Prostate gland (tissue), 2 donors: ENCODE results near the gene ZDHHC20. TPM values are rescaled to one million over a fixed set of nuclear protein-coding genes. Genes with fewer than 3 reads are reported as not detected.
"Not testable (repeated sequence)": the region's sequence is repeated elsewhere in the genome, so short reads cannot be mapped to it uniquely, and the experiment has no call there.

Experiments
- DNase-seq: peaks from one replicate; pipeline ENCODE4 v3.0.0-alpha.2; 2019; ENCODE audit warnings: low spot score
- H3K27ac ChIP-seq, 2 donors: fragments of 200-600 bp; sonication (generic); 2 replicates each; pipeline ENCODE4 v1.5.1; 2017 to 2019
- H3K27me3 ChIP-seq: fragments of 200-600 bp; sonication (generic); replicated peaks from 2 replicates; pipeline ENCODE4 v1.5.1; 2019; ENCODE audit not compliant: insufficient read depth
- H3K36me3 ChIP-seq, 2 donors: fragments of 200-600 bp; sonication (generic); 1 replicate in 1 of 2; 2 replicates in 1 of 2; pipeline versions ENCODE4 v1.5.1 to v1.8.1; 2017 to 2019
- H3K4me1 ChIP-seq: fragments of 200-600 bp; sonication (generic); replicated peaks from 2 replicates; pipeline ENCODE4 v1.5.1; 2019
- H3K4me3 ChIP-seq, 2 donors: fragments of 200-600 bp; sonication (generic); 2 replicates each; pipeline ENCODE4 v1.5.1; 2017 to 2019
- H3K9me3 ChIP-seq: fragments of 200-600 bp; sonication (generic); 2 replicates; pipeline ENCODE4 v1.5.1; 2017
- POLR2A ChIP-seq: fragments of 450-650 bp; IDR thresholded peaks from one replicate; pipeline ENCODE4 v1.6.1; 2016; ENCODE audit warnings: antibody characterized with exemption, mild to moderate bottlenecking
- POLR2AphosphoS5 ChIP-seq: sonication (generic); formaldehyde crosslinking; IDR thresholded peaks from one replicate; pipeline ENCODE4 v1.6.1; 2017; ENCODE audit warnings: antibody characterized with exemption
- WGBS: methylation state at CpG from one replicate; pipeline ENCODE4 v1.1.5; 2018; 5-methylcytosine and 5-hydroxymethylcytosine counted together
- intact Hi-C: fragments of 100-400 bp; cut with DNase I; formaldehyde crosslinking; loops from one replicate; pipeline ENCODE4 v1.14.2; 2022
- total RNA-seq, 2 donors: library from RNA; depleted of rRNA; stranded (reverse); fragments of >200 nt; gene quantifications; one replicate each; pipeline ENCODE4 v1.1.0, GENCODE V29; 2016
- TF ChIP-seq, protein P1 (sequence below), 4 experiments: fragments of 200-600 bp in 2 of 4; fragments of 450-650 bp in 2 of 4; sonication (generic) in 2 of 4; IDR thresholded peaks; 1 replicate in 3 of 4; 2 replicates in 1 of 4; pipeline ENCODE4 v1.5.1; 2016 to 2019; ENCODE audit warnings: antibody characterized with exemption in 4 of 4, mild to moderate bottlenecking in 2 of 4, moderate library complexity in 2 of 4

The ZDHHC20 gene
- total RNA-seq, 2 donors from 2014 or later, result 50.4 to 77.1 TPM

DNA sequence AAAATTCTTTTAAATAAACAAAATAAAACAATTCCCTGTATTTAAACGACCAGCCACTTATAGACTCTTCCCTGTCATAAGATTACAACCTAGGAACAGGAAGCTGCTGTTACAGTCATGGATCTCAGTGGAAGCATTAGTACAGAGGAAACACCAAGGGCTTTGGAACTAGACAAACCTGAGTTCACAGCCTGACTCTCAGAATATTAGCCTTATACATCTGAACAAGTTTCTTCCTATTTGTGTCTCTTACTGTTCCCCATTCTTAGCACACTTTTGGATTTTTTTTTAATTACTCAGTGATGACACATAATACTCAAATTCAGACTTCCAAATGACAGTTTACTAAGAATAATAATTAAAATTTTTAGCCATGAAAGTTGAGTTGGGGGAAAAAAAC lies 46.1 kb downstream of the ZDHHC20 start:
- no peak overlapping the region for H3K4me3 ChIP-seq
- no peaks in the 10 kb centered on the region for H3K4me1 ChIP-seq
- WGBS, result 64% methylated on average over 1 of the region's 1 CpG
- TF ChIP-seq POLR2AphosphoS5 (no peak), POLR2A (no peak)
- TF ChIP-seq, protein P1, sequence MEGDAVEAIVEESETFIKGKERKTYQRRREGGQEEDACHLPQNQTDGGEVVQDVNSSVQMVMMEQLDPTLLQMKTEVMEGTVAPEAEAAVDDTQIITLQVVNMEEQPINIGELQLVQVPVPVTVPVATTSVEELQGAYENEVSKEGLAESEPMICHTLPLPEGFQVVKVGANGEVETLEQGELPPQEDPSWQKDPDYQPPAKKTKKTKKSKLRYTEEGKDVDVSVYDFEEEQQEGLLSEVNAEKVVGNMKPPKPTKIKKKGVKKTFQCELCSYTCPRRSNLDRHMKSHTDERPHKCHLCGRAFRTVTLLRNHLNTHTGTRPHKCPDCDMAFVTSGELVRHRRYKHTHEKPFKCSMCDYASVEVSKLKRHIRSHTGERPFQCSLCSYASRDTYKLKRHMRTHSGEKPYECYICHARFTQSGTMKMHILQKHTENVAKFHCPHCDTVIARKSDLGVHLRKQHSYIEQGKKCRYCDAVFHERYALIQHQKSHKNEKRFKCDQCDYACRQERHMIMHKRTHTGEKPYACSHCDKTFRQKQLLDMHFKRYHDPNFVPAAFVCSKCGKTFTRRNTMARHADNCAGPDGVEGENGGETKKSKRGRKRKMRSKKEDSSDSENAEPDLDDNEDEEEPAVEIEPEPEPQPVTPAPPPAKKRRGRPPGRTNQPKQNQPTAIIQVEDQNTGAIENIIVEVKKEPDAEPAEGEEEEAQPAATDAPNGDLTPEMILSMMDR (IDR thresholded peaks at IDR 0.05), result no peak
- intact Hi-C loops, result no loop called here
- H3K36me3 ChIP-seq, result peaks cover 0 to 9% of the 10 kb centered on the region in 2 donors
- H3K27ac ChIP-seq, result no peak overlapping the region
- no peaks in the 10 kb centered on the region for H3K9me3 ChIP-seq
- no peak for DNase-seq
- H3K27me3 ChIP-seq, result no peaks in the 10 kb centered on the region

DNA sequence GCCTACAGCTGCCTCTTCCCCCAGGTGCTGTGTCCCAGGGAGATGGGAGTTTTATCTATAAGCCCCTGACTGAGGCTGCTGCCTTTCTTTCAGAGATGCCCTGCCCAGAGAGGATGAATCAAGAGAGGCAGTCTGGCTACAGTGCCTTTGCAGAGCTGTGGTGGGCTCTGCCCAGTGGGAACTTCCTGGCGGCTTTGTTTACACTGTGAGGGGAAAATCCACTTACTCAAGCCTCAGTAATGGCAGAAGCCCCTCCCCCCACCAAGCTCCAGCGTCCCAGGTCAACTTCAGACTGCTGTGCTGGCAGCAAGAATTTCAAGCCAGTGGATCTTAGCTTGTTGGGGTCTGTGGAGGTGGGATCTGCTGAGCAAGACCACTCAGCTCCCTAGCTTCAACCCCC lies 48.6 kb downstream of the ZDHHC20 start:
- intact Hi-C loops, H3K27me3 ChIP-seq, DNase-seq, H3K9me3 ChIP-seq, H3K36me3 ChIP-seq, H3K4me1 ChIP-seq, H3K4me3 ChIP-seq, H3K27ac ChIP-seq: not testable (repeated sequence)
- WGBS, result 64% methylated on average over 2 of the region's 2 CpGs

DNA sequence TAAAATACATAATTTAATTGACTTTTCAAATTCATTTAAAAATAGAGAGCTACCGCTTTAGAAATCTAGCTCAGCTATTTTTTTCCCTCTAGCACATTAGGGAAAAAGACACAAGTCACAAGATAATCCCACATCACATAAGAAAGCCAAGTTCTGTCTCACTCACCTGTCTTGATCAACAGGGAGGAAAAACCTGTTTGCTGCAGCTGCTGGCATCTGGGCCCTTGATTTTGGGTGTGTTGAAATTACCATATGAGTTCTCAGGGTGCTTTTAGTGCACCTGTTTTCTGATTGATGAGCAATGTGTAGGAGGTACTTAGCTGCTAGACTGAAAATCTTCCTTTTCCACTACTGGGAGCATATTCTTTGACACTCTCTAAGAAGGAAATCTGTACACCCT lies 53.8 kb downstream of the ZDHHC20 start:
- Histone ChIP-seq H3K27ac (no peak overlapping the region), H3K9me3 (no peaks in the 10 kb centered on the region), H3K27me3 (no peaks in the 10 kb centered on the region), H3K36me3 (no peaks in the 10 kb centered on the region), H3K4me3 (no peak overlapping the region), H3K4me1 (no peaks in the 10 kb centered on the region)
- TF ChIP-seq, protein P1 (IDR thresholded peaks at IDR 0.05), result no peak
- TF ChIP-seq POLR2AphosphoS5, result no peak
- no peak for TF ChIP-seq POLR2A
- WGBS, result 95% methylated on average over 1 of the region's 1 CpG
- intact Hi-C loops, result no loop called here
- DNase-seq, result no peak

DNA sequence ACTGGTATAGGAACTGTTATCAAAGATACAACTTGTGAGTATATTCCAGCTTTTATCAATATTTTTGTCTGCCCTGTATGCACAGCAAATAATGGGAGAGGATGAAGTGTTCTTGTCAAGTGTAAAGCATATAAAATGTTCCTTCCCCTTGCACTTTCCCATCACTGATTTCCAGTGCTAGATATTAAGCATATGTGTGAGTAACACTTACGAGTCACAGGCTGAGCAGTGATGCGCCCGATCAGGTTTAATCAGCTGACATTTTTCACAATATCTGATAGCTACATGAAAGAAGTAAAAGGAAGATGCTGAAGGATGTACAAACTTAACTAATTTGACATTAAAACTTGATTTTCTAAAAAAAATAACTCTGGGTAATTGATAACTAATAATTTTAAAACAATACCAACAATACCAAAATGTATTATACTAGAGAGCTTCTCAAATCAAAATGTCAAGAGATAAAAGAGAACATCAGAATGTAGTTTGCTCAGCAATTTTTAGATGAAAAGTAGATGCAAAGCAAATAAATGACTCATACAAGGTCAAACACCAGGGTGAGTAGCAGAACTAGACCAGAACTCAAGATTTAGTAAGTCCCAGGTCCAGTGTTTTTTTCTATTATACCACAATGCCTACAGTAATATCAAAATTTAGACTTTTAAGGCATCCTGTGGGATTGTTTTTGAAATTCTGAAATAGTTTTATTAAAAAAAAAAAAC lies 56.4 kb downstream of the ZDHHC20 start:
- intact Hi-C loops, result no loop called here
- H3K9me3 ChIP-seq, result no peaks in the 10 kb centered on the region

DNA sequence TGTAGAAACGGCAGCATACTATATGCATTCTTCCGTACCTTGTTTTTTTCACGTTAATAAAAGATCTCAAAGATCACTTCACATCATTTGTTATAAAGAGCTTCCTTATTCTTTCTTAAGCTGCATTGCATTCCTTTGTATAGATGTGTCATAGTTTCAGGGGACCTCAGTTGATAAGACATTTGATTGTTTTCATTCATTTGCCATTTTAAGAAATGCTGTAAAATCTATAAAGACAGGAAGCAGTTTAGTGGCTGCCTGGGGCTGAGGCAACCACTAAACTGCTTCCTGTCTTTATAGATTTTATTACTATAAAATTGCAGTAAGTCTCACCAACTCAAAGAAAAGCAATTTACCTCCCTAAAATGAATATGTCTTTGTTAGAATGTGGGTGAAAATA lies 59.4 kb downstream of the ZDHHC20 start:
- Histone ChIP-seq H3K27me3 (no peaks in the 10 kb centered on the region), H3K9me3 (no peaks in the 10 kb centered on the region), H3K27ac (no peak overlapping the region), H3K36me3 (no peaks in the 10 kb centered on the region), H3K4me3 (no peak overlapping the region), H3K4me1 (no peaks in the 10 kb centered on the region)
- no peak for TF ChIP-seq POLR2A
- no peak for TF ChIP-seq POLR2AphosphoS5
- TF ChIP-seq, protein P1 (IDR thresholded peaks at IDR 0.05), result no peak
- DNase-seq, result no peak
- 58% methylated on average over 3 of the region's 3 CpGs for WGBS
- intact Hi-C loops, result no loop called here

More for the DNA sequence above, 56.4 kb downstream of the ZDHHC20 start:
- TF ChIP-seq, protein P1 (IDR thresholded peaks at IDR 0.05), result no peak
- TF ChIP-seq POLR2A (no peak), POLR2AphosphoS5 (no peak)
- no peak overlapping the region for H3K4me3 ChIP-seq
- no peaks in the 10 kb centered on the region for H3K27me3 ChIP-seq
- WGBS, result 72% methylated on average over 3 of the region's 3 CpGs
- H3K4me1 ChIP-seq, result no peaks in the 10 kb centered on the region
- H3K27ac ChIP-seq, result no peak overlapping the region
- no peaks in the 10 kb centered on the region for H3K36me3 ChIP-seq
- DNase-seq, result no peak
